Sigmoid colon (tissue), 7 donors: ENCODE measurements around the gene CARMIL3. TPM values are rescaled to one million over a fixed set of nuclear protein-coding genes. Genes with fewer than 3 reads are reported as not detected.
"Not testable (repeated sequence)": the region's sequence is repeated elsewhere in the genome, so short reads cannot be mapped to it uniquely, and the experiment has no call there.

Experiments
- DNase-seq: peaks from one replicate; pipeline ENCODE4 v3.0.0-alpha.2; 2019
- H3K27ac ChIP-seq, 4 donors: fragments of 200-600 bp; sonication (generic); one replicate each; pipeline ENCODE4 v1.5.1; 2016 to 2019; ENCODE audit warnings: mild to moderate bottlenecking in 1 of 4
- H3K27me3 ChIP-seq, 3 donors: fragments of 200-600 bp; sonication (generic); one replicate each; pipeline ENCODE4 v1.5.1; 2019; ENCODE audit warnings: mild to moderate bottlenecking in 1 of 3
- H3K36me3 ChIP-seq, 4 donors: fragments of 200-600 bp; sonication (generic); one replicate each; pipeline ENCODE4 v1.5.1; 2016 to 2019
- H3K4me1 ChIP-seq, 4 donors: fragments of 200-600 bp; sonication (generic); one replicate each; pipeline ENCODE4 v1.5.1; 2017 to 2019
- H3K4me3 ChIP-seq, 4 donors: fragments of 200-600 bp; sonication (generic); one replicate each; pipeline ENCODE4 v1.5.1; 2017 to 2019; ENCODE audit warnings: mild to moderate bottlenecking in 2 of 4, moderate library complexity in 1 of 4
- H3K9me3 ChIP-seq, 4 donors: fragments of 200-600 bp in 3 of 4; sonication (generic) in 3 of 4; one replicate each; pipeline versions ENCODE4 v1.5.1 to v1.6.1; 2013 to 2019
- EP300 ChIP-seq, 4 donors: sonication (generic); formaldehyde crosslinking; IDR thresholded peaks; one replicate each; pipeline ENCODE4 v1.6.1; 2017; ENCODE audit warnings: antibody characterized with exemption in 4 of 4
- POLR2A ChIP-seq, 2 donors: fragments of 450-650 bp; IDR thresholded peaks; one replicate each; pipeline ENCODE4 v1.6.1; 2016; ENCODE audit warnings: antibody characterized with exemption in 2 of 2, mild to moderate bottlenecking in 2 of 2, moderate library complexity in 2 of 2
- POLR2AphosphoS5 ChIP-seq, 4 donors: sonication (generic); formaldehyde crosslinking; IDR thresholded peaks; one replicate each; pipeline ENCODE4 v1.6.1; 2017; ENCODE audit warnings: antibody characterized with exemption in 4 of 4
- WGBS, 2 donors: extraction: QIAGEN DNeasy Blood & Tissue Kit; methylation state at CpG; one replicate each; pipeline ENCODE4 v1.1.7; 2013; 5-methylcytosine and 5-hydroxymethylcytosine counted together
- intact Hi-C: fragments of 100-400 bp; cut with DNase I; formaldehyde crosslinking; loops from one replicate; pipeline ENCODE4 v1.15.1; 2023
- polyA plus RNA-seq, 3 donors: library from polyadenylated mRNA; stranded (reverse); fragments of 200-250 nt; gene quantifications; one replicate each; pipeline ENCODE4 v1.2.3, GENCODE V29; 2013
- total RNA-seq, 4 donors: library from RNA; depleted of rRNA; stranded (reverse); fragments of >200 nt; gene quantifications; one replicate each; pipeline ENCODE4 v1.1.0, GENCODE V29; 2016
- TF ChIP-seq, protein P1 (sequence below), 4 experiments: fragments of 450-650 bp in 3 of 4; fragments of 200-600 bp in 1 of 4; IDR thresholded peaks; one replicate each; pipeline ENCODE4 v1.5.1; 2016 to 2019; ENCODE audit warnings: antibody characterized with exemption in 4 of 4, mild to moderate bottlenecking in 3 of 4, moderate library complexity in 2 of 4
- donor health status: healthy with polysubstance abuse.
- donor health status: Bipolar disorder and iron deficiency.
- donor health status: healthy.

Gene CARMIL3
- total and polyA plus RNA-seq, 7 donors: under 0.01 to 3.3 (median 0.23) TPM

DNA sequence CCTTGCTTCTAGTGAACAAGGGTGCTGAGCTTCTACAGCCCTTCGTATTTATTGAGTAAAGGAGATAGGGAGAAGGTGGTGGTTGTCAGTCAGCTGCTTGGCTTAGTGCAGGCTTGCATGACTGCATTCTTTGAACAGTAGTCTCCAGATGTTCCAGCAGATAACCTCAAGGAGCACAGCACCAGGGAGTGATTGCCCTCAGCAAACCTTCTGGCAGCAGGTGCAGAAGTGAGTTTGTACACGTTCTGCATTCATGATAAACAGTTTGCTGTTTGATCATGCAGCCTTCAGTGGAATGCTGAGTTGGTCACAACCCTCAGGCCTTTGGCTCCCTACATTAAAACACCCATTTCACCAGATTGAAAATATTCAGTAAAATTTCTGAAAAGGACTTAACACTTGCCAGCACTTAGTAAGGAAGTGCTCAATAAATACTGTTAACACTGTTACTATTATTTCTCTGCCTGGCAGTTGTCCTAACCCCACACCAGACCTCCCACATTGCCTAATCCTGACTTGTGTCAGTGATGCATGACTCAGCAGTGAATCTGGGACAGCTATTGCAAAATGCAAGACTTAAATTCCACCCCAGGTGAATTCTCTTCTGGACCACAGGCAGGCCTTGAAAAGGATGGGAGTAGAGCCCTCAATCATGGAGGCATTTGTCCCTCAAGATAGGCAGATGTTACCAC lies 18.9 kb upstream of the CARMIL3 start:
- 73 to 85% methylated on average over 2 of the region's 2 CpGs for WGBS, 2 donors
- H3K27ac ChIP-seq: no peak overlapping the region
- TF ChIP-seq EP300 (IDR thresholded peaks at IDR 0.05): no peak
- no peak for TF ChIP-seq POLR2A (IDR thresholded peaks at IDR 0.05)
- TF ChIP-seq POLR2AphosphoS5 (IDR thresholded peaks at IDR 0.05): no peak
- TF ChIP-seq, protein P1, sequence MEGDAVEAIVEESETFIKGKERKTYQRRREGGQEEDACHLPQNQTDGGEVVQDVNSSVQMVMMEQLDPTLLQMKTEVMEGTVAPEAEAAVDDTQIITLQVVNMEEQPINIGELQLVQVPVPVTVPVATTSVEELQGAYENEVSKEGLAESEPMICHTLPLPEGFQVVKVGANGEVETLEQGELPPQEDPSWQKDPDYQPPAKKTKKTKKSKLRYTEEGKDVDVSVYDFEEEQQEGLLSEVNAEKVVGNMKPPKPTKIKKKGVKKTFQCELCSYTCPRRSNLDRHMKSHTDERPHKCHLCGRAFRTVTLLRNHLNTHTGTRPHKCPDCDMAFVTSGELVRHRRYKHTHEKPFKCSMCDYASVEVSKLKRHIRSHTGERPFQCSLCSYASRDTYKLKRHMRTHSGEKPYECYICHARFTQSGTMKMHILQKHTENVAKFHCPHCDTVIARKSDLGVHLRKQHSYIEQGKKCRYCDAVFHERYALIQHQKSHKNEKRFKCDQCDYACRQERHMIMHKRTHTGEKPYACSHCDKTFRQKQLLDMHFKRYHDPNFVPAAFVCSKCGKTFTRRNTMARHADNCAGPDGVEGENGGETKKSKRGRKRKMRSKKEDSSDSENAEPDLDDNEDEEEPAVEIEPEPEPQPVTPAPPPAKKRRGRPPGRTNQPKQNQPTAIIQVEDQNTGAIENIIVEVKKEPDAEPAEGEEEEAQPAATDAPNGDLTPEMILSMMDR (IDR thresholded peaks at IDR 0.05): no peak
- H3K36me3 ChIP-seq: no peaks in the 10 kb centered on the region
- H3K9me3 ChIP-seq: no peaks in the 10 kb centered on the region
- H3K4me3 ChIP-seq: no peak overlapping the region
- H3K4me1 ChIP-seq: peaks cover 0 to 6% (median 0%) of the 10 kb centered on the region in 4 donors
- no peak for DNase-seq
- no peaks in the 10 kb centered on the region for H3K27me3 ChIP-seq
- intact Hi-C loops: no loop called here

- WGBS, 2 donors: 19 to 44% methylated on average over 3 of the region's 4 CpGs
- peak overlapping the region; percentile 42 to 59 (median 54) for H3K4me3 ChIP-seq
- intact Hi-C loops: loop anchor here (1.0 to 5.0 kb wide), 2 partner anchors 21 to 48 kb away; partner anchors contain the start of gene DHRS4L2
Observed at GRCh38 chr14:24035769-24036168, 16.0 kb upstream of the CARMIL3 start.

GRCh38 chr14:24036169-24036962 lies 15.4 kb upstream of the CARMIL3 start:
- DNase-seq: peak; percentile 87
- WGBS, 2 donors: 0% methylated on average over 50 of the region's 50 CpGs
- TF ChIP-seq, protein P1 (IDR thresholded peaks at IDR 0.05): peak; percentile 57 to 74 (median 65)
- no peak for TF ChIP-seq EP300 (IDR thresholded peaks at IDR 0.05)
- peak; percentile 17 to 67 (median 24) for TF ChIP-seq POLR2AphosphoS5 (IDR thresholded peaks at IDR 0.05)
- peak in 1 of 2 donors; percentile 34 for TF ChIP-seq POLR2A (IDR thresholded peaks at IDR 0.05)

More at GRCh38 chr14:24035769-24036168, 16.0 kb upstream of the CARMIL3 start:
- TF ChIP-seq, protein P1 (IDR thresholded peaks at IDR 0.05): peak in 1 of 4 experiments; percentile 6
- not testable (repeated sequence) for H3K27me3 ChIP-seq, H3K9me3 ChIP-seq, DNase-seq, H3K4me1 ChIP-seq, H3K36me3 ChIP-seq
- peak overlapping the region; percentile 84 to 93 (median 88) for H3K27ac ChIP-seq

DNA sequence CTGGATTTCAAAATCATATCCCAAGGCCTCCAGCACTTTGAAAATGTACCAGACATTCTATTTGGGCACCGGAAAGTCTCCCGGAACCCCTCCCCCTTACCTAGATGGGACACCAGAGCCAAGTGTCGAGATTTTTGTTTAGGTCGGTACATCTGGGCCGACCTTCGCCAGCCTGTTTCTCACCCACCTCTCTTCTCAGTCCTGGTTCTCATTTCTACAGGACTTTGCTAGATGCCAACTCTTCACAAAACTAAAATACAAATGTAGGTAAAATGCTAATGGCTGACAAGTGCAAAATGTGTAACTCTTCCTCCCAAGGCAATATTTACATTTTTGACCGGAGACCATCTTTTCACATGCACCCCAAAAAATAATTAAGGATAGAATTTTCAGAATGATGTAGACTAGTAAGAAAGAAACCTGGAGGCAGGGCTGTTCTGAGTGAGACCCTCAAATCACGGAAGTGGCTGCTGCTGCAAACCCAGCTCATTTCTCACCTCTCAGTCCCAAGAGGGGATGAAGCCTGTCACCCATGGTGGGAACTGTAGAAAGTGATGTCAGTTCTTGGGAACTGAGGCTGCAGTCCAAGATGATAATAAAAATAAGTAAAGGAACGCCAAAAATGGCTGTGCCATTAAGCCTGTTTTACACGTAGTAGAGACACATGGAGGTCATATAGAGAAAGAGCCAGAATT lies 14.7 kb upstream of the CARMIL3 start:
- intact Hi-C loops: loop anchor here (1.0 to 5.0 kb wide), 2 partner anchors 23 to 50 kb away; partner anchors contain the start of gene DHRS4L2
- H3K36me3 ChIP-seq, DNase-seq, H3K9me3 ChIP-seq, H3K27me3 ChIP-seq, H3K4me1 ChIP-seq: not testable (repeated sequence)
- H3K27ac ChIP-seq: peak overlapping the region; percentile 84 to 93 (median 88)
- 33 to 47% methylated on average over 10 of the region's 10 CpGs for WGBS, 2 donors
- H3K4me3 ChIP-seq: peak overlapping the region in 3 of 4 donors; percentile 53 to 59 (median 56)

More at GRCh38 chr14:24036169-24036962, 15.4 kb upstream of the CARMIL3 start:
- Histone ChIP-seq H3K36me3 (no peaks in the 10 kb centered on the region), H3K4me1 (peaks cover 0 to 6% (median 0%) of the 10 kb centered on the region in 4 donors), H3K4me3 (peak overlapping the region; percentile 42 to 59 (median 54)), H3K27ac (peak overlapping the region; percentile 84 to 93 (median 88)), H3K9me3 (no peaks in the 10 kb centered on the region), H3K27me3 (no peaks in the 10 kb centered on the region)
- intact Hi-C loops: loop anchor here (1.0 to 5.0 kb wide), 2 partner anchors 22 to 49 kb away; partner anchors contain the start of gene DHRS4L2
